Activated T-cell treated with anti-CD3 and anti-CD28 coated beads, Interleukin-2, amount 50 U/mL, for 1 hour (primary cell): ENCODE data around the gene PRKAG2.
"Not testable (repeated sequence)": the region's sequence is repeated elsewhere in the genome, so short reads cannot be mapped to it uniquely, and the experiment has no call there.

Experiments used
- DNase-seq: peaks from one replicate; pipeline ENCODE4 v3.0.0-alpha.2; 2020

The PRKAG2 gene

GRCh38 chr7:151782598-151783448 lies 94.1 kb downstream of the PRKAG2 start:
- peak; percentile 77 for DNase-seq

- not testable (repeated sequence) for DNase-seq
Observed at GRCh38 chr7:151782256-151782597, 94.7 kb downstream of the PRKAG2 start.

GRCh38 chr7:151781161-151781845 lies 95.6 kb downstream of the PRKAG2 start:
- no peak for DNase-seq

GRCh38 chr7:151780631-151781030 lies 96.3 kb downstream of the PRKAG2 start:
- no peak for DNase-seq

- DNase-seq = no peak
Observed at GRCh38 chr7:151779678-151780077, 97.2 kb downstream of the PRKAG2 start.

- DNase-seq = no peak
Observed at GRCh38 chr7:151779255-151779654, 97.7 kb downstream of the PRKAG2 start.

- DNase-seq = no peak
Observed at GRCh38 chr7:151777908-151778670, 98.8 kb downstream of the PRKAG2 start.

- DNase-seq = no peak
Observed at GRCh38 chr7:151777495-151777880, 99.4 kb downstream of the PRKAG2 start.

- no peak for DNase-seq
Observed at GRCh38 chr7:151776876-151777494, 99.9 kb downstream of the PRKAG2 start.

GRCh38 chr7:151776446-151776845 lies 100.5 kb downstream of the PRKAG2 start:
- no peak for DNase-seq

- DNase-seq = no peak
Observed at GRCh38 chr7:151775547-151776443, 101.1 kb downstream of the PRKAG2 start.

GRCh38 chr7:151774951-151775350 lies 102.0 kb downstream of the PRKAG2 start:
- no peak for DNase-seq

GRCh38 chr7:151773797-151774196 lies 103.1 kb downstream of the PRKAG2 start:
- no peak for DNase-seq

GRCh38 chr7:151770232-151770631 lies 106.7 kb downstream of the PRKAG2 start:
- no peak for DNase-seq

- peak; percentile 50 for DNase-seq
Observed at GRCh38 chr7:151769188-151769821, 107.6 kb downstream of the PRKAG2 start.

- DNase-seq = peak; percentile 41
Observed at GRCh38 chr7:151768805-151769187, 108.1 kb downstream of the PRKAG2 start.

- no peak for DNase-seq
Observed at GRCh38 chr7:151767557-151767956, 109.4 kb downstream of the PRKAG2 start.

GRCh38 chr7:151764056-151764920 lies 112.6 kb downstream of the PRKAG2 start:
- DNase-seq = no peak

- no peak for DNase-seq
Observed at GRCh38 chr7:151763420-151763984, 113.4 kb downstream of the PRKAG2 start.

- DNase-seq = no peak
Observed at GRCh38 chr7:151762583-151763245, 114.2 kb downstream of the PRKAG2 start.
